ENCODE data around the gene CHCHD6. TPM values are rescaled to one million over a fixed set of nuclear protein-coding genes. Genes with fewer than 3 reads are reported as not detected.

Gene CHCHD6
- total RNA-seq, 2 experiments from 2014 or later, result 8.7 to 9.3 TPM

DNA sequence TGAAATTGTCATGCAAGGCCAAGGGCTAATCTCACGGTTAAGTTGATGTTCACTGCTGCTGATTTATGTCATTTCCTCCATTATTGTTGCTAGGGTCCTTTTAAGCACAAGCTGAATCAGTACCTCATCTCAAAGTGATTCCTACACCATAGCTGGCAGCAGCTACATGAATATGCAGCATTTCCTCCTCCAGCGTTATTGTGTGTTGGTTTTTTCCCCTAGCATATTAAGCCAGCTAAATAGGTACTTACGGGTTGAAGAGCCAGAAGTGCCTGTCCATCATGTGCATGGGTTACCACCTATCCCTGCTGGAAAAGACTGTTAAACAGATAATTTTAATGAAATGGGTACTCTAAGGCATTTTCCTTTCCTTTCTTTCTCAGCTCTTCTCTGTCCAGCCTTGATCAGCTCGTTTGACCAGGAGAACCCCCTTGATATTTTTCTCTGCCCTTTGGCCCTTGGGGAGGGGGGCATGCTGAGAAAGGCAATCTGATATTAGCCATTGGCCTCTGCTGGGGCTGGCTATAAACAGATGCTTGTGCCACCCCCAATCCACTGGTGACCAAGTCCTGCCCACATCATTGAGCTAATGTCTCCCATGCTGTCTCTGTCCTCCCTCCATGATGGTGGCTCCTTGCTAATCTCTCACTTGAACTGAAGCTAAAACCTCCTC is 163.3 kb downstream of the CHCHD6 start:
- Histone ChIP-seq H3K9me3 (ENCODE audit: control insufficient read depth in 1 of 2, insufficient read depth in 1 of 2, low read length in 2 of 2) (peaks cover 0 to 4% of the 10 kb centered on the region in 2 experiments), H3K4me1 (ENCODE audit: insufficient read depth, low read length) (no peaks in the 10 kb centered on the region), H3K27ac (ENCODE audit: low read depth in 1 of 2, low read length in 2 of 2) (no peak overlapping the region), H3K27me3 (ENCODE audit: control insufficient read depth in 1 of 2, insufficient read depth in 2 of 2, low read length in 2 of 2) (no peaks in the 10 kb centered on the region), H3K36me3 (ENCODE audit: insufficient read depth, low read length) (no peaks in the 10 kb centered on the region), H3K4me3 (ENCODE audit: low read length) (no peak overlapping the region)
- Mint-ChIP-seq H3K27ac (no peak overlapping the region), H3K4me1 (ENCODE audit: low read depth) (no peaks in the 10 kb centered on the region), H3K4me3 (no peak overlapping the region), H3K9me3 (no peaks in the 10 kb centered on the region), H3K27me3 (no peaks in the 10 kb centered on the region), H3K36me3 (ENCODE audit: low read depth) (peaks cover 21% of the 10 kb centered on the region)
- ChIA-PET CTCF (no interaction called here), POLR2A (no interaction called here)
- intact Hi-C loops (cut with DNase I, micrococcal nuclease), result no loop called here
- ATAC-seq (ENCODE audit: poor library complexity) (no peak), DNase-seq (no peak)
- TF ChIP-seq, protein P1, sequence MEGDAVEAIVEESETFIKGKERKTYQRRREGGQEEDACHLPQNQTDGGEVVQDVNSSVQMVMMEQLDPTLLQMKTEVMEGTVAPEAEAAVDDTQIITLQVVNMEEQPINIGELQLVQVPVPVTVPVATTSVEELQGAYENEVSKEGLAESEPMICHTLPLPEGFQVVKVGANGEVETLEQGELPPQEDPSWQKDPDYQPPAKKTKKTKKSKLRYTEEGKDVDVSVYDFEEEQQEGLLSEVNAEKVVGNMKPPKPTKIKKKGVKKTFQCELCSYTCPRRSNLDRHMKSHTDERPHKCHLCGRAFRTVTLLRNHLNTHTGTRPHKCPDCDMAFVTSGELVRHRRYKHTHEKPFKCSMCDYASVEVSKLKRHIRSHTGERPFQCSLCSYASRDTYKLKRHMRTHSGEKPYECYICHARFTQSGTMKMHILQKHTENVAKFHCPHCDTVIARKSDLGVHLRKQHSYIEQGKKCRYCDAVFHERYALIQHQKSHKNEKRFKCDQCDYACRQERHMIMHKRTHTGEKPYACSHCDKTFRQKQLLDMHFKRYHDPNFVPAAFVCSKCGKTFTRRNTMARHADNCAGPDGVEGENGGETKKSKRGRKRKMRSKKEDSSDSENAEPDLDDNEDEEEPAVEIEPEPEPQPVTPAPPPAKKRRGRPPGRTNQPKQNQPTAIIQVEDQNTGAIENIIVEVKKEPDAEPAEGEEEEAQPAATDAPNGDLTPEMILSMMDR (IDR thresholded peaks at IDR 0.05), result no peak

DNA sequence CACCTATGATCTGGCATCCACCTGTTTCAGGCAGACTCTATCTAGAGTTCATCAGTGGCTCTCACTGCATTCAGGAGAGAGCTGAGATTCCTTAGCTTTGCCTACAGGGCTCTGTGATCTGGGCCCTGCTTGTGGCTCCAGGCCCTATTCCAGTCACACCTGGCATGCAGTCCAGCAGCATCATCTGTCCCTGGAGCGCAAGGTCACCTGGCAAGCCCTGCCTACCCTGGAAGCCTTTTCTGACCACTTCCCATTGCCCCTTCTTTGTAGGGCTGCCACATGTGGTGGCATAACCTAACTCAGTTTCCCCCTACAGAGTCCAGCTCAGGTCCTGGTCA is 163.8 kb downstream of the CHCHD6 start:
- H3K4me1 Mint-ChIP-seq (ENCODE audit: low read depth), result no peaks in the 10 kb centered on the region
- no peaks in the 10 kb centered on the region for H3K27me3 Mint-ChIP-seq
- Histone ChIP-seq H3K36me3 (ENCODE audit: insufficient read depth, low read length) (no peaks in the 10 kb centered on the region), H3K4me3 (ENCODE audit: low read length) (no peak overlapping the region), H3K27me3 (ENCODE audit: control insufficient read depth in 1 of 2, insufficient read depth in 2 of 2, low read length in 2 of 2) (no peaks in the 10 kb centered on the region), H3K27ac (ENCODE audit: low read depth in 1 of 2, low read length in 2 of 2) (no peak overlapping the region), H3K4me1 (ENCODE audit: insufficient read depth, low read length) (no peaks in the 10 kb centered on the region), H3K9me3 (ENCODE audit: control insufficient read depth in 1 of 2, insufficient read depth in 1 of 2, low read length in 2 of 2) (peaks cover 0 to 4% of the 10 kb centered on the region in 2 experiments)
- ATAC-seq (ENCODE audit: poor library complexity) (no peak), DNase-seq (no peak)
- POLR2A ChIA-PET, result no interaction called here
- peaks cover 24% of the 10 kb centered on the region for H3K36me3 Mint-ChIP-seq (ENCODE audit: low read depth)
- no peaks in the 10 kb centered on the region for H3K9me3 Mint-ChIP-seq
- CTCF ChIA-PET, result no interaction called here
- TF ChIP-seq, protein P1 (IDR thresholded peaks at IDR 0.05), result no peak
- no peak overlapping the region for H3K27ac Mint-ChIP-seq
- intact Hi-C loops (cut with DNase I, micrococcal nuclease), result no loop called here
- H3K4me3 Mint-ChIP-seq, result no peak overlapping the region

DNA sequence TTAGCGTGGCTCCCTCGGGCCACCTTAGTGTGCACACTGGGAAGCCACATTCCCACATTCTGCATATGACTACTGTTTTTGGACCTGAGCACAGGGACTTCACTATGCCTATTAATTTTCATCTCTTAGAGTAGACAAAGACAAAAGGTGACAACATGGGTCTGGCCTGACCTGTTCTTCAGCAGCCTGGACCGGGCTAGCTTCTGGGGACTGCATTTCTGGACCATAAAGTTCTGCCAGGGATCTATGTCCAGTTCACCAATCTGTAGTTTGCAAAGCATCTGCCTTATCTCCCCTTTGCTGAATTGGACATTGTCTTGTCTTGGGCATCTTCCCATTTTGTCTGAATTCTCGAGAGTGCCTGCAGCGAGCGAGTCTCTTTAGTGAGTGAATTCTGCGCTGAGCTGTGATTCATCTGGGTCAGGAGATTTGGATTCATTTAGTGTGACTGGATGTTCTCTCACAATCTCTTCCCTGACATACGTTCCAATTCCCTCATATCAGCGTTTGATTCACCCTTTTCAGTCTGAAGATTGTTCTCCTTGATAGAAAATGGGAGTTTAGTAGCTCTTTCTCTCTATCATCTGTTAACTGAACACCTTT is 166.7 kb downstream of the CHCHD6 start:
- Histone ChIP-seq H3K4me1 (ENCODE audit: insufficient read depth, low read length) (no peaks in the 10 kb centered on the region), H3K36me3 (ENCODE audit: insufficient read depth, low read length) (no peaks in the 10 kb centered on the region), H3K9me3 (ENCODE audit: control insufficient read depth in 1 of 2, insufficient read depth in 1 of 2, low read length in 2 of 2) (no peaks in the 10 kb centered on the region), H3K4me3 (ENCODE audit: low read length) (no peak overlapping the region), H3K27me3 (ENCODE audit: control insufficient read depth in 1 of 2, insufficient read depth in 2 of 2, low read length in 2 of 2) (no peaks in the 10 kb centered on the region), H3K27ac (ENCODE audit: low read depth in 1 of 2, low read length in 2 of 2) (no peak overlapping the region)
- DNase-seq, result no peak
- Mint-ChIP-seq H3K27me3 (no peaks in the 10 kb centered on the region), H3K4me1 (ENCODE audit: low read depth) (no peaks in the 10 kb centered on the region), H3K4me3 (no peak overlapping the region), H3K27ac (no peak overlapping the region), H3K9me3 (no peaks in the 10 kb centered on the region), H3K36me3 (ENCODE audit: low read depth) (peaks cover 23% of the 10 kb centered on the region)
- intact Hi-C loops (cut with DNase I, micrococcal nuclease), result no loop called here
- CTCF ChIA-PET, result no interaction called here
- POLR2A ChIA-PET, result no interaction called here
- TF ChIP-seq, protein P1 (IDR thresholded peaks at IDR 0.05), result no peak
- ATAC-seq (ENCODE audit: poor library complexity), result no peak
